Mesenchymal stem cell (in vitro differentiated cells and primary cell): ENCODE data around the gene SNAP25.

Source experiments
- DNase-seq: peaks from one replicate; pipeline ENCODE4 v3.0.0-alpha.2; 2013
- H2AFZ ChIP-seq: one replicate; pipeline ENCODE4 v1.6.1; 2013; ENCODE audit warnings: low read depth, mild to moderate bottlenecking, control low read depth, inconsistent platforms, low read length, moderate library complexity
- H2AK5ac ChIP-seq: 2 replicates; pipeline ENCODE4 v1.6.1; 2013; ENCODE audit warnings: low read length, moderate library complexity, mild to moderate bottlenecking, inconsistent platforms; ENCODE audit not compliant: severe bottlenecking
- H2BK120ac ChIP-seq: one replicate; pipeline ENCODE4 v1.6.1; 2013; ENCODE audit warnings: low read depth, mild to moderate bottlenecking, inconsistent platforms, low read length, moderate library complexity
- H2BK12ac ChIP-seq, 2 experiments: one replicate each; pipeline ENCODE4 v1.6.1; 2013; ENCODE audit warnings: inconsistent platforms in 2 of 2, low read length in 2 of 2, mild to moderate bottlenecking in 2 of 2, moderate library complexity in 2 of 2, control low read depth in 1 of 2
- H2BK15ac ChIP-seq: one replicate; pipeline ENCODE4 v1.6.1; 2013; ENCODE audit warnings: mild to moderate bottlenecking, low read depth, inconsistent platforms; ENCODE audit not compliant: poor library complexity, severe bottlenecking
- H2BK5ac ChIP-seq: 2 replicates; pipeline ENCODE4 v1.6.1; 2013; ENCODE audit warnings: low read depth, mild to moderate bottlenecking, low read length, control low read depth, inconsistent platforms; ENCODE audit not compliant: poor library complexity, severe bottlenecking
- H3K14ac ChIP-seq, 2 experiments: one replicate each; pipeline ENCODE4 v1.6.1; 2013; ENCODE audit warnings: inconsistent platforms in 2 of 2, low read length in 2 of 2, control low read depth in 1 of 2, mild to moderate bottlenecking in 1 of 2, moderate library complexity in 1 of 2
- H3K18ac ChIP-seq, 2 experiments: one replicate each; pipeline ENCODE4 v1.6.1; 2013; ENCODE audit warnings: inconsistent platforms in 2 of 2, low read length in 2 of 2, control low read depth in 1 of 2, low read depth in 1 of 2, mild to moderate bottlenecking in 1 of 2
- H3K23ac ChIP-seq, 2 experiments: one replicate each; pipeline ENCODE4 v1.6.1; 2013; ENCODE audit warnings: inconsistent platforms in 2 of 2, low read length in 2 of 2, mild to moderate bottlenecking in 2 of 2, moderate library complexity in 2 of 2, control low read depth in 1 of 2
- H3K27ac ChIP-seq: 2 replicates; pipeline ENCODE4 v1.5.1; 2013; ENCODE audit warnings: mild to moderate bottlenecking, moderate library complexity, low read length, control low read depth, inconsistent platforms; ENCODE audit not compliant: poor library complexity, severe bottlenecking
- H3K27me3 ChIP-seq, 2 experiments: 2 replicates each; pipeline versions ENCODE4 v1.6.1 to v1.7.0; 2013; ENCODE audit warnings: low read length in 2 of 2, mild to moderate bottlenecking in 2 of 2, moderate library complexity in 2 of 2, control low read depth in 1 of 2, inconsistent platforms in 1 of 2; ENCODE audit not compliant: control insufficient read depth in 1 of 2, insufficient read depth in 1 of 2
- H3K36me3 ChIP-seq, 2 experiments: 2 replicates each; pipeline versions ENCODE4 v1.6.1 to v1.7.0; 2013; ENCODE audit warnings: low read length in 2 of 2, control low read depth in 1 of 2, inconsistent platforms in 1 of 2, low read depth in 1 of 2, mild to moderate bottlenecking in 1 of 2; ENCODE audit not compliant: insufficient read depth in 2 of 2, control insufficient read depth in 1 of 2
- H3K4ac ChIP-seq, 2 experiments: one replicate each; pipeline ENCODE4 v1.6.1; 2013; ENCODE audit warnings: inconsistent platforms in 2 of 2, low read length in 2 of 2, mild to moderate bottlenecking in 2 of 2, moderate library complexity in 2 of 2, control low read depth in 1 of 2, low read depth in 1 of 2
- H3K4me1 ChIP-seq: 2 replicates; pipeline ENCODE4 v1.6.1; 2013; ENCODE audit warnings: low read depth, low read length, control low read depth; ENCODE audit not compliant: control insufficient read depth, insufficient read depth
- H3K4me2 ChIP-seq: 2 replicates; pipeline ENCODE4 v1.6.1; 2013; ENCODE audit warnings: low read length, mild to moderate bottlenecking, inconsistent platforms; ENCODE audit not compliant: poor library complexity, severe bottlenecking
- H3K4me3 ChIP-seq, 2 experiments: 2 replicates each; pipeline versions ENCODE4 v1.5.1 to v1.7.0; 2013; ENCODE audit warnings: low read length in 2 of 2, mild to moderate bottlenecking in 2 of 2, control low read depth in 1 of 2, low read depth in 1 of 2; ENCODE audit not compliant: insufficient read depth in 1 of 2
- H3K79me1 ChIP-seq: replicated peaks from 2 replicates; pipeline ENCODE4 v1.6.1; 2013; ENCODE audit warnings: mild to moderate bottlenecking, control low read depth, low read length, inconsistent platforms; ENCODE audit not compliant: poor library complexity, severe bottlenecking
- H3K9ac ChIP-seq: 2 replicates; pipeline ENCODE4 v1.7.0; 2013; ENCODE audit warnings: mild to moderate bottlenecking, low read length, moderate library complexity
- H3K9me3 ChIP-seq: 2 replicates; pipeline ENCODE4 v1.7.0; 2013; ENCODE audit warnings: mild to moderate bottlenecking, low read length; ENCODE audit not compliant: control insufficient read depth
- H4K8ac ChIP-seq: one replicate; pipeline ENCODE4 v1.6.1; 2013; ENCODE audit warnings: inconsistent platforms, mild to moderate bottlenecking, low read length, moderate library complexity
- H4K91ac ChIP-seq: one replicate; pipeline ENCODE4 v1.6.1; 2013; ENCODE audit warnings: mild to moderate bottlenecking, low read length, inconsistent platforms
- WGBS: methylation state at CpG from one replicate; pipeline ENCODE4 v1.1.7; 2013; ENCODE audit warnings: mixed read lengths; 5-methylcytosine and 5-hydroxymethylcytosine counted together

SNAP25 gene

DNA sequence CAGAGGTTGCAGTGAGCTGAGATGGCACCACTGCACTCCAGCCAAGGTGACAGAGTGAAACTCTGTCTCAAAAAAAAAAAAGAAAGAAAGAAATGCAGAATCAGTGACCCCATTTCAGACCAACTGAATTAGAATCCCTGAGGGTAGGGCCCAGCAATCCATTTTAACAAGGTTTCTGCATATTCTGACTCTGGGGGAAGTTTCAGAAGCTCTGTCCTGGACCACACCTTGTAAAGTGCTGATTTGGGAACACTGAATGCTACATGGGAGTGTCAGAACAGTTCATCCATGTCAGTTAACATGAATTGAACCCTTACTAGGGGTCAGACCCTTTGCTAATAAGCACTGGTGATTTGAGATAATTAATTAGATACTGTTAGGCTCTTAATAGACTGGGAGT lies 52.0 kb downstream of the SNAP25 start:
- Histone ChIP-seq H3K4me3 (no peak overlapping the region), H4K8ac (no peak overlapping the region), H2AK5ac (no peak overlapping the region), H3K27ac (no peak overlapping the region), H2AFZ (no peak overlapping the region), H3K4me2 (no peak overlapping the region), H2BK120ac (no peak overlapping the region), H3K79me1 (no peaks in the 10 kb centered on the region), H3K4me1 (no peaks in the 10 kb centered on the region), H3K23ac (no peak overlapping the region), H2BK15ac (no peak overlapping the region), H4K91ac (no peak overlapping the region), H3K9ac (no peak overlapping the region), H3K14ac (no peak overlapping the region), H2BK5ac (no peak overlapping the region), H3K36me3 (no peaks in the 10 kb centered on the region), H3K4ac (no peak overlapping the region), H3K18ac (no peak overlapping the region), H3K27me3 (peaks cover 0 to 12% of the 10 kb centered on the region in 2 experiments), H2BK12ac (no peak overlapping the region), H3K9me3 (no peaks in the 10 kb centered on the region)
- DNase-seq: no peak

DNA sequence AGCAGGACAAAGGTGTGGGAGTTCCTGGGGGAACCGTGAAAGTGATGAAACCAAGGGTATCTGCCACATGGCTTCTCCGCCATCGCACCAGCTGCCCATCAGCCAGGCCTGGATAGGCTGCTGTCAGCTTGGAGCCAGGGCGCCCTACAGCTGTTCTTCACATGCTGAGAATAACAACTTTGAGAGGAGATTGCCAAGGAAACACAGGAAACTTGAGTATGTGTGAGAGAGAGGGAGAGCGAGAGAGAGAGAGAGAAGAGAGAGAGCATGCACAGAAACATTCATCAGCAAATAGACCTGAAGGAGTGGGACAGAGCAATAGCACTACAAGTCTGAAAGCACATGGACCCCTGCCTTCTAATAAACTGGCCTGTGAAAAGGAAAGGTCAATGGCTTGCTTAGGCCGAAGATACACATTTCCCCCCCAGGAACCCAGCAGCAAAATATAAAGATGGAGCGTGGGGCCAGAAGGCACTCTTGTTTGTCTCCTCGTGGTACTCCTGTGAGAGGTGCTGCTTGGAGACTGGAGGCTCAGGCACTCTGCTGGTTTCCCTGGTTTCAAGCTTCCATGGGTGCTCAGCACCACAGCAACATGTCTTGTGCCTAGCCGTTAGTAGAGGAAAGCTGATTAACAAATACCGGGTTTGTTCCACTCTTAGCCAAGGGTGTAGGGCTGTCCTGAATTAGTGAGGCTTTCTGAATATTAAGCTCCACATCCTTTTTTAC lies 53.0 kb downstream of the SNAP25 start:
- H3K23ac ChIP-seq: no peak overlapping the region
- H3K14ac ChIP-seq: no peak overlapping the region
- DNase-seq: no peak
- no peak overlapping the region for H3K18ac ChIP-seq
- H2BK15ac ChIP-seq: no peak overlapping the region
- H3K9ac ChIP-seq: no peak overlapping the region
- 91% methylated on average over 10 of the region's 10 CpGs for WGBS
- no peak overlapping the region for H2AFZ ChIP-seq
- H2BK12ac ChIP-seq: no peak overlapping the region
- H4K91ac ChIP-seq: no peak overlapping the region
- no peak overlapping the region for H2BK5ac ChIP-seq
- H3K36me3 ChIP-seq: no peaks in the 10 kb centered on the region
- H2AK5ac ChIP-seq: no peak overlapping the region
- H3K4me2 ChIP-seq: no peak overlapping the region
- H3K27ac ChIP-seq: no peak overlapping the region
- H2BK120ac ChIP-seq: no peak overlapping the region
- no peak overlapping the region for H3K4ac ChIP-seq
- H4K8ac ChIP-seq: no peak overlapping the region
- H3K27me3 ChIP-seq: peaks cover 0 to 12% of the 10 kb centered on the region in 2 experiments
- no peak overlapping the region for H3K4me3 ChIP-seq
- no peaks in the 10 kb centered on the region for H3K79me1 ChIP-seq
- no peaks in the 10 kb centered on the region for H3K9me3 ChIP-seq
- no peaks in the 10 kb centered on the region for H3K4me1 ChIP-seq

DNA sequence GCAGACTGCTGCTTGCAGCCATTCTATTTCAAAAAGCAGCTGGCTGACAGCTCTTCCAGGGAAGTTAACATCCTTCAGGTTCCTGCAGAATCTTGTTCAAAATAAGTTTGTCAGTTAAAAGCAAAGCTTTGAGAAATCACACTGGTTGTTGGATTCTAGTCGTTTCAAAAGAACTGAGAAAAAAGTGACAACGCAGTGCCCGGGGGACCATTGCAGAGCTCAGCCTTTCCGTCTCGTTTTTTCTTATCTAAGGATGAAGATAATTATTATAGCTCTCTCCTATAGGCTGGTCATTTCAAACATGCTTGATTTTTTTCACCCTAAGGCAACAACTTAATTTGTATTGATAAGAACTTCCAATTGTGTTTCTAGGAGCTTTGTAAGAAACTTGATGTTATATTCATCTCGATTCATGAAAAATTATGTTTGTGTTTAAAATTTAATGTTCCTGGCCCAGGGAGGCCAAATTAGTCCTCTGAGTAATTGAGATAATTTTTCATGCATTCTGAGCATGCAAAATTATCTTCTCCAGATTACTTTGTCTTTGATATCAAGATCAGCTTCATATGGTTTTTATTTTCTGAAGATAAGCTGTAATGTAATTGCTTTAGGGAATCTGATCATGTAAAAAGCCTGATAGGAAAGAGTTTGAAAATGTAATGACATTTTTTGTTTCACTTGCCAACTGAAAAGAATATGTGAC lies 58.4 kb downstream of the SNAP25 start:
- no peaks in the 10 kb centered on the region for H3K79me1 ChIP-seq
- H3K9me3 ChIP-seq: no peaks in the 10 kb centered on the region

DNA sequence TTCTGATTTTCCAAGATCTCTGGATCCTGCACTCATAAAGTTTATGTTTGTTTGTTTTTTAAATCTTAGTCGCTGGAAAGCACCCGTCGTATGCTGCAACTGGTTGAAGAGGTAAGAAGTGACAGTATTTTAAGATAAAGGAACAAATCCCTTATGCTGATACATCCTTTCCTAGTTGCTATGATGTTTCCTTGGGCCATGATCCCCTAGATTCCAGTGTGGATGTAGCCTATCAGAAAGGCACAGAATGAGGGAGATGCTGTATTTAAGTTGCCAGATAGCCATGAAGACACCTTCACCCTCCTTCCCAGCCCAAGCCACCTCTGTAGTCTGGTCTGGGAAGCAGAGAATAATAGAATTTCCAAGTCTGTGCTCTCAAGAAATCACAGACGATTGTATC lies 59.0 kb downstream of the SNAP25 start:
- H2BK5ac ChIP-seq: no peak overlapping the region
- H2BK120ac ChIP-seq: no peak overlapping the region
- H2AFZ ChIP-seq: no peak overlapping the region
- H3K18ac ChIP-seq: no peak overlapping the region
- no peaks in the 10 kb centered on the region for H3K9me3 ChIP-seq
- no peak overlapping the region for H3K23ac ChIP-seq
- WGBS: 93% methylated on average over 3 of the region's 4 CpGs
- no peak overlapping the region for H2BK15ac ChIP-seq
- peaks cover 0 to 17% of the 10 kb centered on the region in 2 experiments for H3K27me3 ChIP-seq
- H2BK12ac ChIP-seq: no peak overlapping the region
- H2AK5ac ChIP-seq: no peak overlapping the region
- H3K4me1 ChIP-seq: no peaks in the 10 kb centered on the region
- H3K9ac ChIP-seq: no peak overlapping the region
- H3K4me3 ChIP-seq: no peak overlapping the region
- no peak overlapping the region for H3K27ac ChIP-seq
- H3K4ac ChIP-seq: no peak overlapping the region
- no peak overlapping the region for H3K4me2 ChIP-seq
- no peaks in the 10 kb centered on the region for H3K36me3 ChIP-seq
- H3K79me1 ChIP-seq: no peaks in the 10 kb centered on the region
- H4K91ac ChIP-seq: no peak overlapping the region
- no peak overlapping the region for H3K14ac ChIP-seq
- no peak overlapping the region for H4K8ac ChIP-seq
- no peak for DNase-seq

More for the DNA sequence above, 58.4 kb downstream of the SNAP25 start:
- no peak overlapping the region for H3K18ac ChIP-seq
- no peaks in the 10 kb centered on the region for H3K36me3 ChIP-seq
- H3K4ac ChIP-seq: no peak overlapping the region
- H3K4me2 ChIP-seq: no peak overlapping the region
- H2BK5ac ChIP-seq: no peak overlapping the region
- H2AK5ac ChIP-seq: no peak overlapping the region
- H3K23ac ChIP-seq: no peak overlapping the region
- peaks cover 0 to 17% of the 10 kb centered on the region in 2 experiments for H3K27me3 ChIP-seq
- no peak overlapping the region for H4K91ac ChIP-seq
- no peak overlapping the region for H3K9ac ChIP-seq
- no peaks in the 10 kb centered on the region for H3K4me1 ChIP-seq
- no peak overlapping the region for H3K4me3 ChIP-seq
- H2BK120ac ChIP-seq: no peak overlapping the region
- no peak overlapping the region for H3K14ac ChIP-seq
- WGBS: 55% methylated on average over 2 of the region's 6 CpGs
- no peak overlapping the region for H2BK12ac ChIP-seq
- DNase-seq: no peak
- H2BK15ac ChIP-seq: no peak overlapping the region
- H2AFZ ChIP-seq: no peak overlapping the region
- no peak overlapping the region for H3K27ac ChIP-seq
- no peak overlapping the region for H4K8ac ChIP-seq
